GM11168 (cell line): ENCODE data around the gene CYP26B1.

Experiments used
- in situ Hi-C: fragments of 300-500 bp; cut with MboI; formaldehyde crosslinking; loops from one replicate; pipeline ENCODE4 v1.12.0; 2022; ENCODE audit warnings: low sequenced_read_pairs; ENCODE audit not compliant: unreplicated experiment

Gene CYP26B1

GRCh38 chr2:72131916-72132841 is 15.5 kb downstream of the CYP26B1 start:
- in situ Hi-C loops = no loop called here

- in situ Hi-C loops = no loop called here
Observed at GRCh38 chr2:72131371-72131891, 16.2 kb downstream of the CYP26B1 start.

GRCh38 chr2:72130659-72131360 is 16.9 kb downstream of the CYP26B1 start:
- in situ Hi-C loops = no loop called here

GRCh38 chr2:72129681-72130340 is 17.9 kb downstream of the CYP26B1 start:
- in situ Hi-C loops = no loop called here

GRCh38 chr2:72128843-72129227 is 18.8 kb downstream of the CYP26B1 start:
- in situ Hi-C loops = no loop called here

GRCh38 chr2:72128059-72128842 is 19.4 kb downstream of the CYP26B1 start:
- in situ Hi-C loops = no loop called here

DNA sequence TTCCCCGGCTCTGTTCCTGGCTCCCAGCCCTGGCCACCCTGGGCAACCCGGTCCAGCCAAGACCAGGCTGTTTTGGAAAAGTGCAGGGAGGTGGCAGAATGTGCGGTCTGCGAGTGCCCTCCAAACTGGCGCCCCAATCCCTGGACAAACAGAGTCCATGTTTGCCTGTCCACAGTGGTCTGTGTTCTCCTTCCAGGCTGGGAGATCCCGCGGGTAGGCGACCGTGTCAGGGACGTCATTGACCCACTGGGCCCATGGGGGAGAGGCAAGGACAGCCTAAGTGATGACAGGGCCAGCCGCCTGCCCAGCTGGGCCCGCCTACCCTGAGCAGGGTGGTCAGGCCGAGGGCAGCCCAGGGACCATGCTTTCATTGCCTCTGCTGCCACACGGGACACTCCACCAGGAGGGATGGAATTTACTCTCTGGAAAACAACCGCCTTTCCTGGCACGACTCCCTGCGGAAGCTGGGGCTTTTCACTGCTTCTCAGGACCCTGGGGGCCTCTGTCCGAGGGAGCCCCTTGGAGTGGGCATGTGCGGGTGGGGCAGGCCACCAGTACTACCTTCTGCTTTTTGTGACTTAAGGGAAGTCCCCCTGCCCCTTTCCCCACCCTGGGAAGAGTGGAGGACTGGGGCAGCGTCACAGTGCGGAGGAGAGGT is 20.1 kb downstream of the CYP26B1 start:
- in situ Hi-C loops = no loop called here

DNA sequence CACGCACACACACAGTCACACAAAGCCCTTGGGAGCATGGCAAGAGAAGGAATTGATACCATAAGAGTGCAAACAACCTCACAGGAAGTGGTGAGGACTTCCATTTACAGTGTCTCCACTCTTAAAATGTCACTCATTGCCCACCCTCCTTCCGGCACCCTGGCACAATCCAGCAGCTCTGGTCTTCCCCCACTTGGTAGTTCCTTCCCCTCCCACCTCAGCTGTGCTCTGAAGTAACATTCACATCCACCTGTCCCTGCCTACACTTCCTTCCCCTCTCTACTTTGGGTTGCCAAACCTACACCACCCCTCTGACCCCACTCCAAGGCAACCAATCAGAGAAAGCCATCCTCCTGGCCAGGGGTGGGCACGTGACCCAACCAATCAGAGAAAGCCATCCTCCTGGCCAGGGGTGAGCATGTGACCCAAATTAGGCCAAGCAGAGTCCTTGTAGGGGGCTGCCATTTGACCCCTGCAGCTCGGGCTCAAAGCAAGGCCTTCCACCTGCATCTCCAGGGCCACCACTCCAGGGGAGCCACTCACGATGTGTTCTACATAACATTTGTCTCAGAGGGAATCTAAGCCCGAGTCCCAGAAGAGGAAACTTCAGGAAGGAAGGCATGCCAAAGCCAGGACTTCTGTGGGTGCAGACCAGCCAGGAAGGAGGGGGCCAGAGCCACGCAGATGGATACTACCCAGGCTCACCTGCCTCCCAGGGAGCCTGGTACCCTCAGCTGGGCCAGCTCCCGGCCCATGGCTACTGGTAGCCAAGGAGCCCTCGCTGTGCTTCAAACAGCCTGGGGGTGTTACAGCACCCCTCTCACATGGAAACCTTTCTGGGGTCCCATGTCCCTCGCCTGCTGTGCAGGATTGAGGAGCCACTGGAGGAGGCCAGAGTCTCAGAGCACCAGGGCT is 21.2 kb downstream of the CYP26B1 start:
- in situ Hi-C loops = no loop called here

DNA sequence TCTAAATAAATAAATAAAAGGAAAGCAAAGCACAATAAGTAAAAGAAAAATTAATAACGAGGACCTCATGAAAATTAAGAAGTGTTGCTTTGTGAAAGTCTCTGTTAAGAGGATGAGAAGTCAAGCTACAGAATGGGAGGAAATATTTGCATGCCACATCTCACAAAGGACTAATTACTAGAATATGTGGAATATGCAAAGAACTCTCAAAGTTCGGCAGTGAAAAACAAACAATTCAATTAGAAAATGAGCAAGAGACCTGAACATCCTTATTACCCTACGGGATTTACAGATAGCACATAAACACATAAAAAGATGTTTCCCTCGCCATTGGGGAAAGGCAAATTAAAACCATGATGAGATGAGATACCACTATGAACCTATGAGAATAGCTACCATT is 23.3 kb downstream of the CYP26B1 start:
- in situ Hi-C loops = no loop called here

DNA sequence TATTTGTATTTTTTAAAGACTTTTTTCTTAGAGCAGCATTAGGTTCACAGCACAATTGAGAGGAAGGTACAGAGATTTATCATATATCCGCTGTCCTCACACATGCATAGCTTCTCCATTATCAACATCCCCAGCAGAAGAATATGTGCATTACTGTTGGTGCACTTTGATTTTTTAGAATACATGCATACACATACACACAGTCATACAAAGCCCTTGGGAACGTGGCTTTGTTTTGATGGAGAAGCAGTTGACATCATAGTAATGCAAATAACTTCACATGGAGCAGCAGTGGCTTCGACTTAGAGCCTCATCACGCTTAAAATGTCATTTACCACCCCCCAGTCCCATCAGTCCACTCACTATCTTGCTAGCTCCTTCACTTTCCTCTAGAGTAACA is 26.5 kb downstream of the CYP26B1 start:
- in situ Hi-C loops = no loop called here

GRCh38 chr2:72118951-72119350 is 28.7 kb downstream of the CYP26B1 start:
- in situ Hi-C loops = no loop called here

DNA sequence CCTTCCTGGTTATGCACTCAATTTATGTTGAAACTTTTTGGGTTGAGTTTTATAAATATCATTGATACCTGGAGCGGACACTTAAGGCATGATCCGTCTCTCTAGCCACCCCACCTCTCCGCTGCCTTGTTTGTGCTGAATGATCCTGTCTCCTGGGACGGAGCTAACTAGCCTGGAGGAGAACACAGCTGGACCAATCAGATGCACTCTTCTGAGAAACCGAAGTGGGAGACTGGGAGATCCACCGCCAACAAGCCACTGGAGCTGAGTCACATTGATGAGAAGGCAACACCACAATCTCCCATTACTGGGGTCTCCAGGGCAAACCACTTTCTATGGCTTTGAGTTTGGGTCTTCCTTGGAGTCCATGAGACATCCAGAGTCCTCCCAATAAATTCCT is 29.3 kb downstream of the CYP26B1 start:
- in situ Hi-C loops = no loop called here

- in situ Hi-C loops = no loop called here
Observed at GRCh38 chr2:72117718-72118117, 29.9 kb downstream of the CYP26B1 start.

DNA sequence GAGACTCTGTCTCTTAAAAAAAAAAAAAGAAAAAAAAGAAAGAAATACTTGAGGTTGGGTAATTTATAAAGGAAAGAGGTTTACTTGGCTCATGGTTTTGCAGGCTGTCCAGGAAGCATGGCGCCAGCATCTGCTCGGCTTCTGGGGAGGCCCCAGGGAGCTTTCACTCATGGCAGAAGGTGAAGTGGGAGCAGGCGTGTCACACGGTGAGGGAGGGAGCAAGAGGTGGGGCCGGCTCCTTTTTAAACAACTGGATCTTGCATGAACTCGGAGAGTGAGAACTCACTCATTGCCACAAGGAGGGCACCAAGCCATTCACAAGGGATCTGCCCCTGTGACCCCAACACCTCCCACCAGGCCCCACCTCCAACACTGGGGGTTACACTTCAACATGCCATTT is 30.6 kb downstream of the CYP26B1 start:
- in situ Hi-C loops = no loop called here

DNA sequence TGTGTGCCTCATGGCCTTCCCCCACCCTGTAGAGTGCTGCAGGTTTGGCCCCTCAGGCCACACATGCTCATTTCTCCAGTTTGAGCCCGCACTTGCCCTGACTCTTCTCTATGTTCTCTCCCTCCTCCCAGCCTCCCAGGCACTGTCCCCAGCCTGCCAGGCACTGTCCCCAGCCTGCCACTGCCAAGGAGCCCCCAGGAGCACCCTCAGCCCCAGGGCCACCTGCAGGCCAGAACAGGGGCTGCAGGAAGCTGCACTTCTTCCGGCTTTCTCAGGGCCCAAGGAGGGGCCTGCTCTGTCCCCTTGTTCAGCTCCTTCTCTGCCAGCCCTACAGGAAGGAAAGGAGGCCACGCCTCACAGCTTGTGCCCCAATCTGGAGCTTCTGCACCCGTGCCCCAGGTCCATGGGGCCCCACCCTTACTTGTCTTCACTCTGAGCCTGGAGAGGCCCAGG is 31.6 kb downstream of the CYP26B1 start:
- in situ Hi-C loops = no loop called here

GRCh38 chr2:72115110-72116080 is 32.3 kb downstream of the CYP26B1 start:
- in situ Hi-C loops = no loop called here

DNA sequence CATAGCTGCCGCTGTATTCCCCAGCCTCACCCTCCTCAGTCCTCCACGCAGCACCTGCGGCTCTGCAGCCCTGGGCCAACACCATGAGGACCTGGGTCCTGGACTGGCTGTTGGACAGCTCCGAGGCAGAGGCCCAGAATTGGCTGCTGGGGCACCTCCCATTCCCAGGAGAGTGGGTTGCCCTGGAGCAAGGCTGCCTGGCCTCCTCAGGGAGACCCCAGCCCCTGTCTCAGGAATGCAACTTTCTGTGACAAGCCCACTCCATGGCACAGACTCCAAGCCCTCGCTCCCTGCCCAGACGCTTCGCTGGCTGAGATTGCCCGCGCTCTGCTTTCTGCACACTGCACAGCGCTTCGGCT is 33.0 kb downstream of the CYP26B1 start:
- in situ Hi-C loops = no loop called here
